A549 (cell line): ENCODE data around the gene PPP1R12C. TPM values are rescaled to one million over a fixed set of nuclear protein-coding genes. Genes with fewer than 3 reads are reported as not detected.

Experiments used
- ATAC-seq, 2 experiments: fragments of 200-7000 bp in 1 of 2; fragments of >200 bp in 1 of 2; cut with Nextera tagmentation in 1 of 2; cut with Tn5 transposase in 1 of 2; 3 replicates each; pipeline versions ENCODE4 v1.8.0 to v1.9.1; 2018 to 2020; ENCODE audit warnings: mild to moderate bottlenecking in 1 of 2, moderate library complexity in 1 of 2
- CTCF ChIA-PET: fragments of 300-600 bp; sonication (Branson Sonifier 250); formaldehyde crosslinking; extraction: SDS; loops from one replicate; lab custom pipeline; 2021; ENCODE audit warnings: antibody characterized with exemption, inconsistent platforms; lab: Yijun Ruan, JAX
- POLR2A ChIA-PET: fragments of 350-600 bp; formaldehyde crosslinking; extraction: SDS; loops from one replicate; lab custom pipeline; 2021; ENCODE audit warnings: antibody characterized with exemption, inconsistent platforms; lab: Yijun Ruan, JAX
- DNase-seq, 2 experiments: peaks; one replicate each; pipeline versions ENCODE4 v3.0.0 to v3.0.0-alpha.2; 2011 to 2016; ENCODE audit warnings: low read depth in 1 of 2, low spot score in 1 of 2
- FAIRE-seq: peaks from 2 replicates; lab custom pipeline; 2011; peaks lifted over from hg19 to GRCh38; lab: Jason Lieb, UNC
- H3K27ac ChIP-seq, 2 experiments: fragments of >200 bp; sonication (Bioruptor Twin); formaldehyde crosslinking; 3 replicates each; pipeline ENCODE4 v1.5.1; 2016 to 2017
- H3K4me1 ChIP-seq: fragments of >200 bp; sonication (Bioruptor Twin); formaldehyde crosslinking; 3 replicates; pipeline ENCODE4 v1.6.1; 2016
- H3K4me2 ChIP-seq: fragments of >200 bp; sonication (Bioruptor Twin); formaldehyde crosslinking; 3 replicates; pipeline ENCODE4 v1.6.1; 2016
- H3K4me3 ChIP-seq: fragments of >200 bp; sonication (Bioruptor Twin); formaldehyde crosslinking; 3 replicates; pipeline ENCODE4 v1.5.1; 2016
- H3K9me3 ChIP-seq: fragments of >200 bp; sonication (Bioruptor Twin); formaldehyde crosslinking; 3 replicates; pipeline ENCODE4 v1.6.1; 2016
- BHLHE40 ChIP-seq: IDR thresholded peaks from 2 replicates; pipeline ENCODE4 v1.6.1; 2012; ENCODE audit warnings: low read depth, low read length, inconsistent platforms
- CBX2 ChIP-seq: fragments of 200-600 bp; sonication (generic); IDR thresholded peaks from 2 replicates; pipeline ENCODE4 v1.6.1; 2016; ENCODE audit warnings: low read depth, mild to moderate bottlenecking, borderline replicate concordance
- EHF ChIP-seq: fragments of 250-450 bp; sonication (Bioruptor Pico); IDR thresholded peaks from 2 replicates; pipeline ENCODE4 v1.5.0; 2020; ENCODE audit warnings: mild to moderate bottlenecking
- EHMT2 ChIP-seq: fragments of 200-600 bp; sonication (generic); IDR thresholded peaks from 2 replicates; pipeline ENCODE4 v1.6.1; 2016; ENCODE audit warnings: antibody characterized with exemption, low read depth, mild to moderate bottlenecking, moderate library complexity
- ESRRA ChIP-seq: fragments of 150-350 bp; IDR thresholded peaks from 2 replicates; pipeline ENCODE4 v1.6.1; 2014; ENCODE audit warnings: mild to moderate bottlenecking, low read length, borderline replicate concordance
- FOSB ChIP-seq: fragments of 250-450 bp; sonication (Bioruptor Pico); IDR thresholded peaks from 2 replicates; pipeline ENCODE4 v1.5.0; 2020; ENCODE audit warnings: mild to moderate bottlenecking, moderate library complexity
- GATA3 ChIP-seq: IDR thresholded peaks from 2 replicates; pipeline ENCODE4 v1.6.1; 2012; ENCODE audit warnings: borderline replicate concordance
- HDAC2 ChIP-seq: fragments of 200-600 bp; sonication (generic); IDR thresholded peaks from 2 replicates; pipeline ENCODE4 v1.6.1; 2016
- HEYL ChIP-seq: fragments of 250-450 bp; sonication (Bioruptor Pico); IDR thresholded peaks from 2 replicates; pipeline ENCODE4 v1.8.0; 2021; ENCODE audit warnings: mild to moderate bottlenecking, moderate library complexity
- KDM5A ChIP-seq: fragments of 200-600 bp; sonication (generic); IDR thresholded peaks from 2 replicates; pipeline ENCODE4 v1.6.1; 2016; ENCODE audit warnings: antibody characterized with exemption, mild to moderate bottlenecking
- MAFK ChIP-seq: fragments of 450-650 bp; IDR thresholded peaks from 2 replicates; pipeline ENCODE4 v1.6.1; 2014; ENCODE audit not compliant: partially characterized antibody
- MAZ ChIP-seq: fragments of 150-350 bp; IDR thresholded peaks from 2 replicates; pipeline ENCODE4 v1.6.1; 2014; ENCODE audit warnings: antibody characterized with exemption, low read depth, low read length, borderline replicate concordance
- MYC ChIP-seq: IDR thresholded peaks from 2 replicates; pipeline ENCODE4 v1.6.1; 2012; ENCODE audit warnings: mild to moderate bottlenecking, inconsistent platforms, low read length, improper control_type of control experiment, borderline replicate concordance
- RAD21 ChIP-seq, 2 experiments: fragments of >200 bp in 1 of 2; sonication (Bioruptor Twin) in 1 of 2; formaldehyde crosslinking in 1 of 2; IDR thresholded peaks in 1 of 2; conservative IDR thresholded peaks in 1 of 2; 2 replicates in 1 of 2; 3 replicates in 1 of 2; pipeline ENCODE4 v1.6.1; 2012 to 2018; ENCODE audit warnings: inconsistent platforms in 1 of 2
- SREBF2 ChIP-seq: fragments of 450-650 bp; IDR thresholded peaks from 2 replicates; pipeline ENCODE4 v1.6.1; 2014; ENCODE audit warnings: mild to moderate bottlenecking, moderate library complexity
- TFCP2L1 ChIP-seq: fragments of 250-450 bp; sonication (Bioruptor Pico); IDR thresholded peaks from 2 replicates; pipeline ENCODE4 v1.5.0; 2021; ENCODE audit warnings: mild to moderate bottlenecking
- ZC3H11A ChIP-seq: fragments of 450-650 bp; IDR thresholded peaks from 2 replicates; pipeline ENCODE4 v1.6.1; 2014; ENCODE audit warnings: antibody characterized with exemption, mild to moderate bottlenecking
- WGBS: methylation state at CpG from one replicate; pipeline ENCODE4 v1.1.6; 2017; ENCODE audit errors: missing lambda C conversion rate; 5-methylcytosine and 5-hydroxymethylcytosine counted together
- polyA plus RNA-seq, 4 experiments: library from polyadenylated mRNA; depleted of rRNA in 3 of 4; stranded (reverse); fragments of >200 nt; fragmentation: RNase III in 1 of 4; extraction: RNeasy Plus Mini Kit Qiagen cat#74134 plus additional on column Dnase treatment in 1 of 4; gene quantifications; 2 replicates in 3 of 4; 3 replicates in 1 of 4; pipeline ENCODE4 v1.2.3, GENCODE V29; 2011 to 2017
- TF ChIP-seq, protein P1 (sequence below): fragments of >200 bp; sonication (Bioruptor Twin); formaldehyde crosslinking; IDR thresholded peaks from 3 replicates; pipeline ENCODE4 v1.5.1; 2016

The PPP1R12C gene
- polyA plus RNA-seq, 2 of the 4 experiments (the other 2 are of a cell fraction), result 22.0 to 70.3 TPM

DNA sequence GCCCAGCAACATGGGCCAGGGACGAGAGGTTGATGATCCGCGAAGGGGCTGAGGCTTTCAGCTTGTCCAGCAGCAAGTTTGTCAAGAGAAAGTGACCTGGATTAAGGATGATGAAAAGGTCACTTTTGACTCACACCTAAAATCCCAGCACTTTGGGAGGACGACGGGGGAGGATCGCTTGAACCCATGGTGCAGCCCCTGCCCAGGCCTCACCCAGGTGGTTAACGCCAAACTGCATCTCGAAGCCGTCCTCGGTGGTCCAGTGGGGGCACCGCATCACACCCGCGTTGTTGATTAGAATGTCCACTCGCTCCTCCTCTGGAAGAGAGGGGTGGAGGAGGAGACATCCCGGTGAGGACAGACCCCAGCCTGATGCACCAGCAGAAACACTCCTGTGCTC, 69.0 kb downstream of the PPP1R12C start:
- Histone ChIP-seq H3K4me1 (no peaks in the 10 kb centered on the region), H3K4me3 (no peak overlapping the region), H3K27ac (no peak overlapping the region), H3K4me2 (no peak overlapping the region), H3K9me3 (no peaks in the 10 kb centered on the region)
- ATAC-seq (no peak), FAIRE-seq (no peak), DNase-seq (no peak)
- TF ChIP-seq ZC3H11A, result no peak
- no peak for TF ChIP-seq SREBF2
- TF ChIP-seq RAD21 (conservative IDR thresholded peaks at IDR 0.05 in 1 of 2, IDR thresholded peaks at IDR 0.05 in 1 of 2), result no peak
- TF ChIP-seq KDM5A, result no peak
- WGBS, result 91% methylated on average over 15 of the region's 15 CpGs
- POLR2A ChIA-PET, result no interaction called here
- CTCF ChIA-PET, result interaction anchor here (0.6 kb wide), 1 partner anchor 32 kb away, joined by 3 read pairs; no protein-coding TSS in a partner anchor

DNA sequence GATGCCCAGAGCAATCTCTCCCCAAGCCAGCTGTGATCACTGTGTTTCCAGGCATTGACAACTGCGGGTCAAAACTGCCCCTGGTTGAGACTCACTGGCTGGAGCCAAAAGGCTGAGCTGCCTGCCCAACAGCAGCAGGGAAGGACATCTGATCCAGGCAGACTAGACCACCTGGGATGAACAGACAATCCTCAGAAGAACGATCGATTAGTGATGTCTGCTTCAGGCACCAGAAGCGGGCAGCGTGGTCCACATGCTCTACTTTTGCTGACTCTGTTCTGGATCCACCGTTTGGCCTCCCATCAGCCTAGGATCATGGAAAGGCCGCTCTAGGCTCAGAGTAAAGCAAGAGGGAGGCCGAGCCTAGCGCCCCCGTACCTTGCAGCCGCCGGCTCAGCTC, 69.5 kb downstream of the PPP1R12C start:
- 95% methylated on average over 12 of the region's 12 CpGs for WGBS
- ATAC-seq (no peak; a peak in 1 of 6 replicates), DNase-seq (no peak)
- H3K27ac ChIP-seq, result no peak overlapping the region
- no peak overlapping the region for H3K4me3 ChIP-seq
- no peak overlapping the region for H3K4me2 ChIP-seq
- no peak for TF ChIP-seq FOSB
- TF ChIP-seq TFCP2L1 (CRISPR knock-in tag), result no peak
- TF ChIP-seq, protein P1, sequence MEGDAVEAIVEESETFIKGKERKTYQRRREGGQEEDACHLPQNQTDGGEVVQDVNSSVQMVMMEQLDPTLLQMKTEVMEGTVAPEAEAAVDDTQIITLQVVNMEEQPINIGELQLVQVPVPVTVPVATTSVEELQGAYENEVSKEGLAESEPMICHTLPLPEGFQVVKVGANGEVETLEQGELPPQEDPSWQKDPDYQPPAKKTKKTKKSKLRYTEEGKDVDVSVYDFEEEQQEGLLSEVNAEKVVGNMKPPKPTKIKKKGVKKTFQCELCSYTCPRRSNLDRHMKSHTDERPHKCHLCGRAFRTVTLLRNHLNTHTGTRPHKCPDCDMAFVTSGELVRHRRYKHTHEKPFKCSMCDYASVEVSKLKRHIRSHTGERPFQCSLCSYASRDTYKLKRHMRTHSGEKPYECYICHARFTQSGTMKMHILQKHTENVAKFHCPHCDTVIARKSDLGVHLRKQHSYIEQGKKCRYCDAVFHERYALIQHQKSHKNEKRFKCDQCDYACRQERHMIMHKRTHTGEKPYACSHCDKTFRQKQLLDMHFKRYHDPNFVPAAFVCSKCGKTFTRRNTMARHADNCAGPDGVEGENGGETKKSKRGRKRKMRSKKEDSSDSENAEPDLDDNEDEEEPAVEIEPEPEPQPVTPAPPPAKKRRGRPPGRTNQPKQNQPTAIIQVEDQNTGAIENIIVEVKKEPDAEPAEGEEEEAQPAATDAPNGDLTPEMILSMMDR, result no peak
- no peak for TF ChIP-seq GATA3
- no peak for TF ChIP-seq MAZ
- no peak for TF ChIP-seq HDAC2
- no peak for TF ChIP-seq MYC
- TF ChIP-seq CBX2, result no peak
- TF ChIP-seq, all 56 proteins: peak for 0
- Histone ChIP-seq H3K4me1 (no peaks in the 10 kb centered on the region), H3K9me3 (no peaks in the 10 kb centered on the region)
- ChIA-PET POLR2A (no interaction called here), CTCF (interaction anchor here (0.6 kb wide), 1 partner anchor 32 kb away, joined by 3 read pairs; no protein-coding TSS in a partner anchor)
- FAIRE-seq, result no peak

DNA sequence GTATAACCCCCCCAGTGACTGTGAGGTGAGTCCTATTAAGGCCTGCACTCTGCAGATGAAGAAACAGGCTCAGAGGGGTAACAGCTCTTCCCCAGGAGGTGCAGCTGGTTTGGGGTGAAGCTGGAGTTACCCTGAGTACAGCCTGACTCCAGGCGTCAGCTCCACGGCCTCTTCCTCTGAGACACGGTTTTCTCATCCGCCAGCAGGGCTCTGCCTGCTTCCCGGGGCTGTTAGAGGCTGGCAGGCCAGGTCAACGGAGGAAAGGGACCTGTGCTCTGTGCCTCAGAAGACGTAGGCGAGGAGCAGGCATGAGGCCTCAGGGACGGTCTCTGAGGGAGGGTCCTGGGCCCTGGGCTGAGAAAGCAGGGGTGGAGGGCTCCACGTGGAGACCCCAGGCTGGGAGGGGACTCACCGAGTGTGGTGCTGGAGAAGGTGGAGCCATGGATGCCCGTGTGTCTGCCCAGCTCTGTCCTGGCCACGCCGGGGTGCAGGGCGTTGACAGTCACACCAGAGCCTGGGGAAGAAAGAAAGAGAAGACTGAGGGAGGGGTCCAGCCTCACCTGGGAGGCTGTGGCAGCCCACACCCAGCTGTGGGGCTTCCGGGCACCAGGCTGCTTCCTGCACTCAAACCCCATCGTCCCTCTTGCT, 70.3 kb downstream of the PPP1R12C start:
- Histone ChIP-seq H3K9me3 (no peaks in the 10 kb centered on the region), H3K27ac (no peak overlapping the region), H3K4me1 (no peaks in the 10 kb centered on the region), H3K4me2 (no peak overlapping the region), H3K4me3 (no peak overlapping the region)
- TF ChIP-seq EHMT2 (no peak), EHF (no peak), HEYL (CRISPR knock-in tag) (no peak), ESRRA (no peak), ZC3H11A (no peak), MAFK (no peak), BHLHE40 (no peak)
- DNase-seq, result no peak
- WGBS, result 84% methylated on average over 17 of the region's 17 CpGs
- FAIRE-seq, result no peak
- CTCF ChIA-PET, result interaction anchor here (1.4 kb wide), 1 partner anchor 18 kb away, joined by 3 read pairs; no protein-coding TSS in a partner anchor
- no peak for ATAC-seq
- POLR2A ChIA-PET, result no interaction called here
